HG03064 (cell line): ENCODE data around the gene MAN2C1.
"Not testable (repeated sequence)": the region's sequence is repeated elsewhere in the genome, so short reads cannot be mapped to it uniquely, and the experiment has no call there.

Experiments
- ATAC-seq: cut with Tn5 transposase; IDR thresholded peaks from one replicate; pipeline ENCODE4 v1.9.1; 2021; ENCODE audit warnings: low read depth; ENCODE audit not compliant: unreplicated experiment

Gene MAN2C1

DNA sequence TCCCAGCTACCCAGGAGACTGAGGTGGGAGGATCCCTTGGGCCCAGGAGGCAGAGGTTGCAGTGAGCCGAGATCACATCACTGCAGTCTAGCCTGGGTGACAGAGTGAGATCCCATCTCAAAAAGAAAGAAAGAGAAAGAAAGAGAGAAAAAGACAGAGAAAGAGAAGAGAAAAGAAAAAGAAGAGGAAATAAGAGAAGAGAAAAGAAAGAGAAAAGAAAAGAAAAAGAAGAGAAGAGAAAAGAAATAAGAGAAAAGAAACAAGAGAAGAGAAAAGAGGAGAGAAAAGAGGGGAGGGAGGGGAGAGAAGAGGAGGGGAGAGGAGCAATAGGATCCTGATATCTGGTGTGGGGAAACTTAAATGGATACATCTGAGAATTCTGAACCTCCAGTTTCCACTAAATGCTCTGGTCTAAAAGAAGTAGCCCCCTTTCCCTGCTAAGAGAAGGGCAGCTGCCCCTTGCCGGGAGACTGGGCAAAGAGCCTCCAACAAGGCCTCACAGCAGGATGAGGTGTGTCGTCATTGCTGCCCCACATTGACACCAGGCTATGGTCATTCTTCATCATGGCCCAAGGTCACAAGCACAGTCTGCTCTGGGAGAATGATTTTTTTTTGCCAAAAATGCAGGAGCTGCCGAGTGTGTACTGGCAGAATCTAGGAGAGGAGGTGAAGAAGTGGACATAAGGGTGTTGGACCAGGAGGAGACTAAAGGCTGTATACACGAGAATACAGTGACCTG is 53.7 kb downstream of the MAN2C1 start:
- no peak for ATAC-seq

DNA sequence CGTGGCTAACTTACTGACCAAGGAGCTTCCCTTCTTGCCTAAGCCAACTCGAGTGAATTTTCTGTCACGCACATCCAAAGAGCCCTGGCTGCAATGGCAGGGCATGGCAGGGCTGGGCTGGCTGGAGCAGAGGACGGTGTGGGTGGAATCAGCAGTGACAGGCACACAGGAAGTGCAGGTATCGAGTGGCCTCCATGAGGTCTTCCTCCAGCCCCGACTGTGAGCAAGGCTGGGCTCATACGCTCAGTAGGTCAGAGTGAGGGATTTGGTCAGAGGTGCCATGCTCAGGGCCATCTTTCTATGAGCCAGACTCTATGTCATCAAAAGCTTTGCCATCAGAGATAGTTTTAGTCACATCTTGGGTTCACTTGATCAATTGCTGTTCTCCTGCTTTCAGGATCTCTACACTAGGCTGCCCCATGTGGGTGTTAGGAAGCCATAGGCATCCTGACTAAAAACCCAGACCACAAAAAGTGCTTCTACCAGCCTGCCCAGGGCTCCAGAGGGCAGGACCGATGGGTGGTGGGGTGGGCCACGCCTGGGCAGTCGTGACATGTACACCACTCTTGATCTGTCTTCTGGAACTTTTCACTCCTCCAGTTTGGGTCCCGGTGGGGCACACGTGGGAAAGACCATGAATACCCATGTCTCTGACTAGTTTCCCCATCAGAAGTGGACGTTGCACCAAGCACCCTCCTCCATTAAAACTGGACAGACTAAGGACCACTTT is 55.1 kb downstream of the MAN2C1 start:
- ATAC-seq, result no peak

DNA sequence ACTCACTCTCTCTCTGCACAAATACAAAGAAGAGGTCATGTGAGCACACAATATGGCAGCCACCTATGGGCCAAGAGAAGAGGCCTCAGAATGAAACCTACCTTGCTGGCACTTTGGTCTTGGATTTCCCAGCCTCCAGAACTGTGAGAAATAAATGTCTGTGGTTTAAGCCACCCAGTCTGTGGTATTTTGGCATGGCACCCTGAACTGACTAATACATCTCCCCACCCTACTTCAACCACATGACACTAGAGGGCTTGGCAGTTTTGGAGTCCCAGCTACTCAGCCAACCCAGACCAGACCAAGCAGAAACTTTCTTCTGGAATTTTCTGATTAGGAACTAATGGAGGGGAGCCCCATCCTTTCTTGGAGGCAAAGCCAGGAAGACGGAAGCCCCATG is 55.9 kb downstream of the MAN2C1 start:
- not testable (repeated sequence) for ATAC-seq

DNA sequence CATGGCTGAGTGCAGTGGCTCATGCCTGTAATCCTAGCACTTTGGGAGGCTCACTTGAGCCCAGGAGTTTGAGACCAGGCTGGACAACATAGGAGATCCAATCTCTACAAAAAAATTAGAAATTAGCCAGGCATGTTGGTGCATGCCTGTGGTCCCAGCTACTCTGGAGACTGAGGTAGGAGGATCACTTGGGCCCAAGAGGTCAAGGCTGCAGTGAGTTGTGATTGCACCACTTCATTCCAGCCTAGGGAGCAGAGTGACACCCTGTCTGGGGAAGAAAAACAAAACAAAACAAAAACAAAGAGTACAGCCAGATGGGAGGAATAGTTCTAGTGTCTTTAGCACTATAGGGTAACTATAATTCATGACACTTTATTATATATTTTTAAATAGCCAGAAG is 58.7 kb downstream of the MAN2C1 start:
- ATAC-seq, result no peak

DNA sequence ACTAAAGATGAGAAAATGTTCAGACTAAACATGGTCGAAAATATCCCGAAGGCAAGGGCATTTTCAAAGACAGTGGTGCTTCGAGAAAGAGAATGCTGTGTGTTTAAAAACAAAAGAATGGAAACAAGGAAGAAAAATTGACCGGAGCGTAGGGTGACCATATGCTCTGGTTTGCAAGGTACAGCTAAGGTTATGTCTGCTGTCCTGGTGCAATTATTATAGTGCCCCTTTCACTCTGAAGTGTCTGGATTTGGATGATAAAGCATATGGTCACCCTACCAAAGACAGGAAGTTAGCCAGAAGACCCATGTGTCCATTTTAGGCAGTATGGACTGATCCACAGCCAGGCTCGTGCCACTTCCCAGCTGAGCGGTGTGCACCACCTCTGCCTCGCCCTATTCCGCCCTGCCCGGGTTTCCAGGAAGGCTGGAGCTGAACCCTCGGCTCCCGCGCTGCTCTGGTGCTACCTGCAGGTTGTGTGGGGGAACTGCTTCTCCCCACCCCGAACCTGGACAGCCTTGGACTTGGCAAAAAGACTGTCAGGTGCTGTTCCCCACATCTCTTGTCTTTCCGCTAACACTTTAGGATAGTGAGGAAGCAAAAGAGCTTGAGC is 60.5 kb downstream of the MAN2C1 start:
- ATAC-seq, result no peak

DNA sequence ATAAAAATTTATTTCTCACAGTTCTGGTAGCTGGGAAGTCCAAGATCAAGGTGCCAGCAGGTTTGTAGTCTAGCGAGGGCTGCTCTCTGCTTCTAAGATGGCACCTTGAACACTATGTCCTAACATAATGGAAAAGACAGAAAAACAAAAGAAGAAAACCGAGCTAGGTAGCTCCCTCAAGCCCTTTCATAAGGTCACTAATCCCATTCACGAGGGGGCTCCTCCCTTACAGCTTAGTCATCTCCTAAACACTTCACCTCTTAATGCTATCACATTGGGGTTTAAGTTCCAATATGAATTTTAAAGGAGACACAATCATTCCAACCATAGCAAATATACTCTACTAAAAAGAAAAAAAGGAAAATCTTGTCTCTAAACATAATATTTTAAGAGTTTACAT is 62.2 kb downstream of the MAN2C1 start:
- ATAC-seq, result no peak
